GM12878 (cell line): ENCODE results near the gene ZBTB16. TPM values are rescaled to one million over a fixed set of nuclear protein-coding genes. Genes with fewer than 3 reads are reported as not detected.

ENCODE experiments used
- ATAC-seq: fragments of 200-7000 bp; cut with Tn5 transposase; 3 replicates; pipeline ENCODE4 v1.9.1; 2020; ENCODE audit warnings: mild to moderate bottlenecking, moderate library complexity
- BruUV-seq: library from RNA; stranded (reverse); fragments of 400-500 nt; replicated peaks from 2 replicates; lab custom pipeline; 2021; lab: Mats Ljungman, UMichigan
- CTCF ChIA-PET: fragments of 300-600 bp; sonication (Branson Sonifier 250); formaldehyde crosslinking; extraction: SDS; loops from one replicate; lab custom pipeline; 2021; ENCODE audit warnings: inconsistent platforms; lab: Yijun Ruan, JAX
- POLR2A ChIA-PET: fragments of 350-600 bp; formaldehyde crosslinking; extraction: SDS; loops from one replicate; lab custom pipeline; 2021; ENCODE audit warnings: inconsistent platforms; lab: Charles Lee
- RAD21 ChIA-PET: fragments of 300-600 bp; sonication (Branson Sonifier 250); formaldehyde crosslinking; loops from one replicate; lab custom pipeline; 2023; ENCODE audit warnings: antibody characterized with exemption; ENCODE audit not compliant: unreplicated experiment; lab: Charles Lee
- SMC1A ChIA-PET: fragments of 300-600 bp; sonication (Branson Sonifier 250); formaldehyde crosslinking; loops from one replicate; lab custom pipeline; 2023; ENCODE audit not compliant: unreplicated experiment, uncharacterized antibody; lab: Charles Lee
- DNase-seq: peaks from one replicate; pipeline ENCODE4 v3.0.0-alpha.2; 2011; ENCODE audit warnings: low read depth, low spot score
- FAIRE-seq: peaks from 3 replicates; lab custom pipeline; 2011; peaks lifted over from hg19 to GRCh38; lab: Jason Lieb, UNC
- H2AFZ ChIP-seq: 2 replicates; pipeline ENCODE4 v1.6.0; 2011; ENCODE audit warnings: low read depth, low read length, control low read depth; ENCODE audit not compliant: control insufficient read depth
- H3K27ac ChIP-seq: 2 replicates; pipeline ENCODE4 v1.5.1; 2011; ENCODE audit warnings: control low read depth; ENCODE audit not compliant: control insufficient read depth, insufficient read depth
- H3K27me3 ChIP-seq, 2 experiments: replicated peaks in 1 of 2; 2 replicates each; pipeline versions ENCODE4 v1.6.0 to v1.6.1; 2011; ENCODE audit warnings: low read length in 1 of 2; ENCODE audit not compliant: control insufficient read depth in 2 of 2, insufficient read depth in 2 of 2
- H3K36me3 ChIP-seq, 2 experiments: 2 replicates each; pipeline ENCODE4 v1.5.1; 2011; ENCODE audit warnings: low read length in 1 of 2; ENCODE audit not compliant: control insufficient read depth in 2 of 2, insufficient read depth in 2 of 2
- H3K4me1 ChIP-seq: 2 replicates; pipeline ENCODE4 v1.6.1; 2011; ENCODE audit warnings: mild to moderate bottlenecking, low read length, moderate library complexity, mixed read lengths; ENCODE audit not compliant: control insufficient read depth, insufficient read depth
- H3K4me2 ChIP-seq: 2 replicates; pipeline ENCODE4 v1.6.0; 2011; ENCODE audit warnings: control low read depth; ENCODE audit not compliant: control insufficient read depth, insufficient read depth
- H3K4me3 ChIP-seq: fragments of 200-600 bp; sonication (generic); 2 replicates; pipeline ENCODE4 v1.5.1; 2016
- H3K79me2 ChIP-seq: 2 replicates; pipeline ENCODE4 v1.6.0; 2011; ENCODE audit warnings: low read length; ENCODE audit not compliant: control insufficient read depth, insufficient read depth
- H3K9ac ChIP-seq: 2 replicates; pipeline ENCODE4 v1.8.0; 2011; ENCODE audit warnings: low read length, control low read depth, mixed read lengths; ENCODE audit not compliant: control insufficient read depth, insufficient read depth
- H3K9me3 ChIP-seq: replicated peaks from 3 replicates; pipeline ENCODE4 v1.5.1; 2011; ENCODE audit warnings: mild to moderate bottlenecking, low read length; ENCODE audit not compliant: control insufficient read depth, insufficient read depth
- H4K20me1 ChIP-seq: 2 replicates; pipeline ENCODE4 v1.6.0; 2011; ENCODE audit not compliant: control insufficient read depth, insufficient read depth
- BHLHE40 ChIP-seq, 2 experiments: fragments of 450-650 bp in 1 of 2; IDR thresholded peaks; 2 replicates each; pipeline ENCODE4 v1.6.1; 2011 to 2017; ENCODE audit warnings: low read depth in 2 of 2, borderline replicate concordance in 1 of 2, improper control_type of control experiment in 1 of 2, low read length in 1 of 2, mild to moderate bottlenecking in 1 of 2
- CHD4 ChIP-seq: fragments of 200-600 bp; sonication (generic); IDR thresholded peaks from 2 replicates; pipeline ENCODE4 v1.6.1; 2016; ENCODE audit warnings: mild to moderate bottlenecking
- CREM ChIP-seq: IDR thresholded peaks from 2 replicates; pipeline ENCODE4 v1.6.1; 2014; ENCODE audit warnings: antibody characterized with exemption, low read depth
- NFXL1 ChIP-seq: fragments of 450-650 bp; IDR thresholded peaks from 2 replicates; pipeline ENCODE4 v1.6.1; 2017; ENCODE audit warnings: antibody characterized with exemption, mild to moderate bottlenecking, borderline replicate concordance
- NR2C1 ChIP-seq: fragments of 450-650 bp; IDR thresholded peaks from 2 replicates; pipeline ENCODE4 v1.6.1; 2017; ENCODE audit warnings: antibody characterized with exemption, mild to moderate bottlenecking, moderate library complexity
- PAX8 ChIP-seq: fragments of 450-650 bp; IDR thresholded peaks from 2 replicates; pipeline ENCODE4 v1.6.1; 2017; ENCODE audit warnings: mild to moderate bottlenecking, moderate library complexity
- RAD51 ChIP-seq: fragments of 450-650 bp; IDR thresholded peaks from 2 replicates; pipeline ENCODE4 v1.6.1; 2016; ENCODE audit warnings: moderate library complexity, mild to moderate bottlenecking, inconsistent platforms
- SPI1 ChIP-seq: IDR thresholded peaks from 2 replicates; pipeline ENCODE4 v1.6.1; 2011; ENCODE audit warnings: low read depth, mild to moderate bottlenecking, low read length, moderate library complexity, borderline replicate concordance; ENCODE audit not compliant: insufficient read depth
- SREBF2 ChIP-seq: IDR thresholded peaks from 2 replicates; pipeline ENCODE4 v1.6.1; 2012; ENCODE audit warnings: mild to moderate bottlenecking, low read length
- WGBS: methylation state at CpG from one replicate; pipeline ENCODE4 v1.1.6; 2016; ENCODE audit warnings: low lambda C conversion rate; ENCODE audit not compliant: insufficient replicate concordance, insufficient coverage; ENCODE audit errors: missing lambda C conversion rate; 5-methylcytosine and 5-hydroxymethylcytosine counted together
- in situ Hi-C: fragments of 300-500 bp; cut with MboI; formaldehyde crosslinking; loops from 9 replicates; pipeline ENCODE4 v1.14.3; 2018; ENCODE audit warnings: mixed read lengths
- intact Hi-C: fragments of 100-400 bp; cut with micrococcal nuclease; formaldehyde crosslinking; loops from one replicate; pipeline ENCODE4 v1.14.2; 2022; ENCODE audit not compliant: unreplicated experiment
- polyA plus RNA-seq, 11 experiments: library from polyadenylated mRNA; depleted of rRNA in 4 of 11; unstranded in 6 of 11; stranded (reverse) in 5 of 11; fragments of >200 nt; fragmentation: Nextera tagmentation in 4 of 11; fragmentation: Illumina TruSeq in 1 of 11; extraction: Ambion mirVana in 4 of 11; extraction: Trizol in 1 of 11; gene quantifications; 1 replicate in 1 of 11; 2 replicates in 10 of 11; pipeline versions ENCODE4 v1.2.1 to v1.2.3, GENCODE V29; 2011 to 2016; ENCODE audit warnings: inconsistent platforms in 2 of 11, missing spikeins in 2 of 11, low read depth in 1 of 11
- total RNA-seq, 4 experiments: library from RNA; depleted of rRNA in 3 of 4; stranded (reverse); fragments of >200 nt in 3 of 4; fragmentation: Illumina TruSeq in 1 of 4; extraction: Trizol in 1 of 4; gene quantifications; 2 replicates each; pipeline versions ENCODE4 v1.2.1 to v1.2.3, GENCODE V29; 2013 to 2021
- TF ChIP-seq, protein P1 (sequence below): fragments of 450-650 bp; IDR thresholded peaks from 2 replicates; pipeline ENCODE4 v1.6.1; 2017; ENCODE audit warnings: antibody characterized with exemption, mild to moderate bottlenecking, moderate library complexity
- TF ChIP-seq, protein P2 (sequence below): fragments of 450-650 bp; IDR thresholded peaks from 2 replicates; pipeline ENCODE4 v1.6.1; 2017; ENCODE audit warnings: mild to moderate bottlenecking, moderate library complexity
- TF ChIP-seq, protein P3 (sequence below): fragments of 450-650 bp; formaldehyde crosslinking; IDR thresholded peaks from 2 replicates; pipeline ENCODE4 v1.4.0; 2020; ENCODE audit warnings: mild to moderate bottlenecking, moderate library complexity

ZBTB16 gene
- total and polyA plus RNA-seq, 10 of the 15 experiments (the other 5 are each of a cell fraction or from before 2014, with no cell fraction given), result 0.38 TPM; not detected in 9

DNA sequence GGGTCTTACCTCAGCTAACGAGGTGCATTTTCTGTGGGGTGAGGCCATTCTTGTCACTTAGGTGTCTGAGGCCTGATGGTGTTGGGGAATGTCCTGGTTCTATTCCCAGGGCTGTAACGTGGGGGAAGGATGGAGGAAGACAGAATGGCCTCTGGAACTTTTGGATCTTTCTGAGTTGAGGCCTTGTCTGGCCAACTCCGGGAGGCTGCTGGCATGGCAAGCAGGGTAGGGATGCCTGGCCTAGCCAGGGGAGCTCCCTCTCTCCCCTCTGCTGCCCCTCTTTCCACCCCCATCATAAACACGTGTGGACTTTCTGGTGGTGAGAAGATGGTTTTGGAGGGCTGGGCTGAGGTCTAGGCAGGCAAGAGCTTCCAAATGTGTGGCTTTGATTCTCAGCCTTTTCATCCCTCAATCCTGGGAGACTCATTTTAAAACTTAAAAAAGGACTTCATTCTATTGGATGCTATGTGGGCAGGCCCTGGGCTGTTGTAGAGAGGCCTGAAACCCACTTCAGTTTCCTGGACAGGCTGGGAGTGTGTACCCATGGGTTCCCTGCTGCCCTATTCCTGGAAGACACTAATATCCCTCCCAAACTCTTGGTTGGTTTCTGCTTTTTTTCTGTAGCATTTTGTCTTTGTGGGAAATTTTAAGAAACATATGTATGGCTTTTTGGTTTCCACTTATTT is 30.9 kb downstream of the ZBTB16 start (continued):
- no peak for TF ChIP-seq SPI1

DNA sequence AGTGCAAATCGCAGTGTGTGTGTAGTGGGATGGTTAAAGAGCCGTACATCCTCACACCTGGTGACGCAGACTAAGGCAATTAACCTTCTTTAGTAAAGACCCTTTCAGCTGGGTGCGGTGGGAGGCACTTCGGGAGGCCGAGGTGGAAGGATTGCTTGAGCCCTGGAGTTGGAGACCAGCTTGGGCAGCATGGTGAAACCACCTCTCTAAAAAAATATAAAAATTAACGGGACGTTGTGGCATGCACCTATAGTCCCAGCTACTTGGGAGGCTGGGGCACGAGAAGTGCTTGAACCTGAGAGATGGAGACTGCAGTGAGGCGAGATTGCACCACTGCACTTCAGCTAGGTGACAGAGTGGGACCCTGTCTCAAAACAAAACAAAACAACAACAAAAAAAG is 31.5 kb downstream of the ZBTB16 start:
- FAIRE-seq, result no peak
- H3K4me3 ChIP-seq, result no peak overlapping the region
- H3K9ac ChIP-seq, result no peak overlapping the region
- BruUV-seq, result no TSS peak
- no peak overlapping the region for H3K4me2 ChIP-seq
- intact Hi-C loops (no loop called here), in situ Hi-C loops (no loop called here)
- H3K36me3 ChIP-seq, result no peaks in the 10 kb centered on the region
- no peak overlapping the region for H2AFZ ChIP-seq
- CTCF ChIA-PET, result no interaction called here
- RAD21 ChIA-PET, result no interaction called here
- H3K27me3 ChIP-seq, result no peaks in the 10 kb centered on the region; a peak in 2 of 4 replicates
- POLR2A ChIA-PET, result no interaction called here
- H3K4me1 ChIP-seq, result no peaks in the 10 kb centered on the region
- H3K27ac ChIP-seq, result no peak overlapping the region
- WGBS, result 41% methylated on average over 10 of the region's 10 CpGs
- no peak for ATAC-seq
- no peaks in the 10 kb centered on the region for H4K20me1 ChIP-seq
- H3K9me3 ChIP-seq, result no peaks in the 10 kb centered on the region
- no peak for DNase-seq
- no peaks in the 10 kb centered on the region for H3K79me2 ChIP-seq
- SMC1A ChIA-PET, result no interaction called here
- TF ChIP-seq, protein P1, sequence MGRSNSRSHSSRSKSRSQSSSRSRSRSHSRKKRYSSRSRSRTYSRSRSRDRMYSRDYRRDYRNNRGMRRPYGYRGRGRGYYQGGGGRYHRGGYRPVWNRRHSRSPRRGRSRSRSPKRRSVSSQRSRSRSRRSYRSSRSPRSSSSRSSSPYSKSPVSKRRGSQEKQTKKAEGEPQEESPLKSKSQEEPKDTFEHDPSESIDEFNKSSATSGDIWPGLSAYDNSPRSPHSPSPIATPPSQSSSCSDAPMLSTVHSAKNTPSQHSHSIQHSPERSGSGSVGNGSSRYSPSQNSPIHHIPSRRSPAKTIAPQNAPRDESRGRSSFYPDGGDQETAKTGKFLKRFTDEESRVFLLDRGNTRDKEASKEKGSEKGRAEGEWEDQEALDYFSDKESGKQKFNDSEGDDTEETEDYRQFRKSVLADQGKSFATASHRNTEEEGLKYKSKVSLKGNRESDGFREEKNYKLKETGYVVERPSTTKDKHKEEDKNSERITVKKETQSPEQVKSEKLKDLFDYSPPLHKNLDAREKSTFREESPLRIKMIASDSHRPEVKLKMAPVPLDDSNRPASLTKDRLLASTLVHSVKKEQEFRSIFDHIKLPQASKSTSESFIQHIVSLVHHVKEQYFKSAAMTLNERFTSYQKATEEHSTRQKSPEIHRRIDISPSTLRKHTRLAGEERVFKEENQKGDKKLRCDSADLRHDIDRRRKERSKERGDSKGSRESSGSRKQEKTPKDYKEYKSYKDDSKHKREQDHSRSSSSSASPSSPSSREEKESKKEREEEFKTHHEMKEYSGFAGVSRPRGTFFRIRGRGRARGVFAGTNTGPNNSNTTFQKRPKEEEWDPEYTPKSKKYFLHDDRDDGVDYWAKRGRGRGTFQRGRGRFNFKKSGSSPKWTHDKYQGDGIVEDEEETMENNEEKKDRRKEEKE, result no peak
- TF ChIP-seq PAX8 (no peak), SREBF2 (no peak), NFXL1 (no peak), NR2C1 (no peak), BHLHE40 (IDR thresholded peaks at IDR 0.05; ENCODE audit: borderline replicate concordance in 1 of 2, low read depth in 2 of 2, low read length in 1 of 2) (no peak), CREM (no peak), CHD4 (no peak), RAD51 (no peak)
- TF ChIP-seq, protein P2, sequence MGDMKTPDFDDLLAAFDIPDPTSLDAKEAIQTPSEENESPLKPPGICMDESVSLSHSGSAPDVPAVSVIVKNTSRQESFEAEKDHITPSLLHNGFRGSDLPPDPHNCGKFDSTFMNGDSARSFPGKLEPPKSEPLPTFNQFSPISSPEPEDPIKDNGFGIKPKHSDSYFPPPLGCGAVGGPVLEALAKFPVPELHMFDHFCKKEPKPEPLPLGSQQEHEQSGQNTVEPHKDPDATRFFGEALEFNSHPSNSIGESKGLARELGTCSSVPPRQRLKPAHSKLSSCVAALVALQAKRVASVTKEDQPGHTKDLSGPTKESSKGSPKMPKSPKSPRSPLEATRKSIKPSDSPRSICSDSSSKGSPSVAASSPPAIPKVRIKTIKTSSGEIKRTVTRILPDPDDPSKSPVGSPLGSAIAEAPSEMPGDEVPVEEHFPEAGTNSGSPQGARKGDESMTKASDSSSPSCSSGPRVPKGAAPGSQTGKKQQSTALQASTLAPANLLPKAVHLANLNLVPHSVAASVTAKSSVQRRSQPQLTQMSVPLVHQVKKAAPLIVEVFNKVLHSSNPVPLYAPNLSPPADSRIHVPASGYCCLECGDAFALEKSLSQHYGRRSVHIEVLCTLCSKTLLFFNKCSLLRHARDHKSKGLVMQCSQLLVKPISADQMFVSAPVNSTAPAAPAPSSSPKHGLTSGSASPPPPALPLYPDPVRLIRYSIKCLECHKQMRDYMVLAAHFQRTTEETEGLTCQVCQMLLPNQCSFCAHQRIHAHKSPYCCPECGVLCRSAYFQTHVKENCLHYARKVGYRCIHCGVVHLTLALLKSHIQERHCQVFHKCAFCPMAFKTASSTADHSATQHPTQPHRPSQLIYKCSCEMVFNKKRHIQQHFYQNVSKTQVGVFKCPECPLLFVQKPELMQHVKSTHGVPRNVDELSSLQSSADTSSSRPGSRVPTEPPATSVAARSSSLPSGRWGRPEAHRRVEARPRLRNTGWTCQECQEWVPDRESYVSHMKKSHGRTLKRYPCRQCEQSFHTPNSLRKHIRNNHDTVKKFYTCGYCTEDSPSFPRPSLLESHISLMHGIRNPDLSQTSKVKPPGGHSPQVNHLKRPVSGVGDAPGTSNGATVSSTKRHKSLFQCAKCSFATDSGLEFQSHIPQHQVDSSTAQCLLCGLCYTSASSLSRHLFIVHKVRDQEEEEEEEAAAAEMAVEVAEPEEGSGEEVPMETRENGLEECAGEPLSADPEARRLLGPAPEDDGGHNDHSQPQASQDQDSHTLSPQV, result no peak
- TF ChIP-seq, protein P3, sequence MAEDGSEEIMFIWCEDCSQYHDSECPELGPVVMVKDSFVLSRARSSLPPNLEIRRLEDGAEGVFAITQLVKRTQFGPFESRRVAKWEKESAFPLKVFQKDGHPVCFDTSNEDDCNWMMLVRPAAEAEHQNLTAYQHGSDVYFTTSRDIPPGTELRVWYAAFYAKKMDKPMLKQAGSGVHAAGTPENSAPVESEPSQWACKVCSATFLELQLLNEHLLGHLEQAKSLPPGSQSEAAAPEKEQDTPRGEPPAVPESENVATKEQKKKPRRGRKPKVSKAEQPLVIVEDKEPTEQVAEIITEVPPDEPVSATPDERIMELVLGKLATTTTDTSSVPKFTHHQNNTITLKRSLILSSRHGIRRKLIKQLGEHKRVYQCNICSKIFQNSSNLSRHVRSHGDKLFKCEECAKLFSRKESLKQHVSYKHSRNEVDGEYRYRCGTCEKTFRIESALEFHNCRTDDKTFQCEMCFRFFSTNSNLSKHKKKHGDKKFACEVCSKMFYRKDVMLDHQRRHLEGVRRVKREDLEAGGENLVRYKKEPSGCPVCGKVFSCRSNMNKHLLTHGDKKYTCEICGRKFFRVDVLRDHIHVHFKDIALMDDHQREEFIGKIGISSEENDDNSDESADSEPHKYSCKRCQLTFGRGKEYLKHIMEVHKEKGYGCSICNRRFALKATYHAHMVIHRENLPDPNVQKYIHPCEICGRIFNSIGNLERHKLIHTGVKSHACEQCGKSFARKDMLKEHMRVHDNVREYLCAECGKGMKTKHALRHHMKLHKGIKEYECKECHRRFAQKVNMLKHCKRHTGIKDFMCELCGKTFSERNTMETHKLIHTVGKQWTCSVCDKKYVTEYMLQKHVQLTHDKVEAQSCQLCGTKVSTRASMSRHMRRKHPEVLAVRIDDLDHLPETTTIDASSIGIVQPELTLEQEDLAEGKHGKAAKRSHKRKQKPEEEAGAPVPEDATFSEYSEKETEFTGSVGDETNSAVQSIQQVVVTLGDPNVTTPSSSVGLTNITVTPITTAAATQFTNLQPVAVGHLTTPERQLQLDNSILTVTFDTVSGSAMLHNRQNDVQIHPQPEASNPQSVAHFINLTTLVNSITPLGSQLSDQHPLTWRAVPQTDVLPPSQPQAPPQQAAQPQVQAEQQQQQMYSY, result no peak
